ENCODE data around the gene TRPV4.

The TRPV4 gene

GRCh38 chr12:109760930-109761921 lies 72.0 kb downstream of the TRPV4 start:
- no peak for DNase-seq

GRCh38 chr12:109760031-109760929 lies 72.9 kb downstream of the TRPV4 start:
- peak; percentile 25 for DNase-seq

- no peak for DNase-seq
Measured at GRCh38 chr12:109759595-109759994, 73.6 kb downstream of the TRPV4 start.

- no peak for DNase-seq
Measured at GRCh38 chr12:109758426-109759420, 74.5 kb downstream of the TRPV4 start.

GRCh38 chr12:109757671-109758265 lies 75.4 kb downstream of the TRPV4 start:
- DNase-seq: no peak

- no peak for DNase-seq
Measured at GRCh38 chr12:109756457-109756856, 76.7 kb downstream of the TRPV4 start.

- no peak for DNase-seq
Measured at GRCh38 chr12:109753959-109754358, 79.2 kb downstream of the TRPV4 start.

- no peak for DNase-seq
Measured at GRCh38 chr12:109753054-109753401, 80.2 kb downstream of the TRPV4 start.

GRCh38 chr12:109752117-109753053 lies 80.8 kb downstream of the TRPV4 start:
- no peak for DNase-seq

GRCh38 chr12:109744986-109745942 lies 87.9 kb downstream of the TRPV4 start:
- no peak for DNase-seq

- no peak for DNase-seq
Measured at GRCh38 chr12:109744026-109744425, 89.2 kb downstream of the TRPV4 start.

- DNase-seq: no peak
Measured at GRCh38 chr12:109743076-109743910, 89.9 kb downstream of the TRPV4 start.

- DNase-seq: no peak
Measured at GRCh38 chr12:109741970-109742703, 91.1 kb downstream of the TRPV4 start.

GRCh38 chr12:109741286-109741969 lies 91.8 kb downstream of the TRPV4 start:
- DNase-seq: no peak

- DNase-seq: no peak
Measured at GRCh38 chr12:109740694-109741245, 92.4 kb downstream of the TRPV4 start.

- peak; percentile 7 for DNase-seq
Measured at GRCh38 chr12:109739747-109740693, 93.2 kb downstream of the TRPV4 start.

Data from suppressor macrophage treated with lipopolysaccharide for 4 hours (primary cell).